IPS-15b (cell line): ENCODE data around the gene FRMD7.
"Not testable (repeated sequence)": the region's sequence is repeated elsewhere in the genome, so short reads cannot be mapped to it uniquely, and the experiment has no call there.

Experiments
- H3K27me3 ChIP-seq: one replicate; pipeline ENCODE4 v1.6.1; 2013; ENCODE audit warnings: low read length; ENCODE audit not compliant: control insufficient read depth, insufficient read depth
- H3K36me3 ChIP-seq: one replicate; pipeline ENCODE4 v1.6.1; 2013; ENCODE audit warnings: low read length; ENCODE audit not compliant: control insufficient read depth, insufficient read depth
- H3K4me1 ChIP-seq: one replicate; pipeline ENCODE4 v1.6.1; 2013; ENCODE audit warnings: mild to moderate bottlenecking, low read length; ENCODE audit not compliant: control insufficient read depth, insufficient read depth
- H3K4me3 ChIP-seq: one replicate; pipeline ENCODE4 v1.5.1; 2013; ENCODE audit warnings: low read depth, low read length
- H3K9ac ChIP-seq: one replicate; pipeline ENCODE4 v1.6.1; 2013; ENCODE audit warnings: low read depth, mild to moderate bottlenecking, low read length
- H3K9me3 ChIP-seq: one replicate; pipeline ENCODE4 v1.6.1; 2013; ENCODE audit warnings: mild to moderate bottlenecking, low read length; ENCODE audit not compliant: control insufficient read depth, insufficient read depth

The FRMD7 gene, protein sequence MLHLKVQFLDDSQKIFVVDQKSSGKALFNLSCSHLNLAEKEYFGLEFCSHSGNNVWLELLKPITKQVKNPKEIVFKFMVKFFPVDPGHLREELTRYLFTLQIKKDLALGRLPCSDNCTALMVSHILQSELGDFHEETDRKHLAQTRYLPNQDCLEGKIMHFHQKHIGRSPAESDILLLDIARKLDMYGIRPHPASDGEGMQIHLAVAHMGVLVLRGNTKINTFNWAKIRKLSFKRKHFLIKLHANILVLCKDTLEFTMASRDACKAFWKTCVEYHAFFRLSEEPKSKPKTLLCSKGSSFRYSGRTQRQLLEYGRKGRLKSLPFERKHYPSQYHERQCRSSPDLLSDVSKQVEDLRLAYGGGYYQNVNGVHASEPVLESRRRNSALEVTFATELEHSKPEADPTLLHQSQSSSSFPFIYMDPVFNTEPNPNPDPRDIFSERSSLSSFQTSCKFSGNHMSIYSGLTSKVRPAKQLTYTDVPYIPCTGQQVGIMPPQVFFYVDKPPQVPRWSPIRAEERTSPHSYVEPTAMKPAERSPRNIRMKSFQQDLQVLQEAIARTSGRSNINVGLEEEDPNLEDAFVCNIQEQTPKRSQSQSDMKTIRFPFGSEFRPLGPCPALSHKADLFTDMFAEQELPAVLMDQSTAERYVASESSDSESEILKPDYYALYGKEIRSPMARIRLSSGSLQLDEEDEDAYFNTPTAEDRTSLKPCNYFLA

DNA sequence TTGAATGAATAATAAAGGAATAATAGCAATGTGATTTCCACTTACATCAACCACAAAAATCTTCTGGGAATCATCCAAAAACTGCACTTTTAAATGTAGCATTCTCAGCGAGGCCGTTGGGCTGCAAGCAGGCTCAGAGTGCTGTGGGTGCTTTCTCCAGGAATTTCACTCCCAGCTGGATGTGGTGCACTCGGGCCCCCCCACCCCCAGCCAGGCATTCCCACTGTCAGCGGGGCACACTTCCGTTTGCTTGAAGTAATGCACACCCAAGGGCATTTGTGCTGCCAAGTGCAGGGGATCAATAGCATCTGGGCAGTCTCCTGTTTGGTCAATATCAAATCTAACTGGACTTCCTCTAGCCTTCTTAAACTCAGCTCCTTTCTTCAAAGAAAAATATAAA, at the start of gene FRMD7:
Gene FRMD7, minus strand, starts transcription at position 278 of the 400 bp plus-strand sequence. Its CDS starts 176 bp downstream, at position 102.
- no peak within 1 kb of the TSS for H3K9ac ChIP-seq
- H3K27me3 ChIP-seq: no peaks in the 10 kb centered on the region
- no peaks in the 10 kb centered on the region for H3K36me3 ChIP-seq
- H3K9me3 ChIP-seq: no peaks in the 10 kb centered on the region
- H3K4me1 ChIP-seq: no peaks in the 10 kb centered on the region
- H3K4me3 ChIP-seq: no peak within 1 kb of the TSS

- no peaks in the 10 kb centered on the region for H3K36me3 ChIP-seq
- H3K27me3 ChIP-seq: no peaks in the 10 kb centered on the region
- H3K4me3 ChIP-seq: no peak overlapping the region
- H3K9me3 ChIP-seq: no peaks in the 10 kb centered on the region
- H3K4me1 ChIP-seq: peaks cover 17% of the 10 kb centered on the region
- no peak overlapping the region for H3K9ac ChIP-seq
These were observed 45.8 kb upstream of the FRMD7 start for GRCh38 chrX:132173647-132174046.

DNA sequence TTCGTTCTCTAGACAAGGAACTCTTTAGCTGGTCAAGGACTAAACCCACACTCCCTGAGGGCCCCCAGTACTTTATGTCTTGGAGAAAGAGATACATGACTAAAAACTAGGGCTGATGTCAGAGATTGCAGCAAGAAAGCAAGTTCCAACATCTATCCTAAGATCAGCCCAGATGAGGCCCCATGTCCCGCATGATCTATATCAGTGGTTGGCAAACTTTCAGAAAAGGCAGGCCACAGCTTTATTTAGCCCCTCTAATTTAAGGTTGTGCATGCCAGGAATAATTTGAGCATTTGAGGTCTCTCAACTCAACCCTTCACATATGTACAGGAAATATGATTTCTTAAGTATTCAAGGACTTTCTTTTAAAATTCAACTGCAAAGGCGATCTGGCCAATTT, 44.1 kb upstream of the FRMD7 start:
- H3K4me3 ChIP-seq: no peak overlapping the region
- H3K27me3 ChIP-seq: no peaks in the 10 kb centered on the region
- H3K9ac ChIP-seq: no peak overlapping the region
- H3K9me3 ChIP-seq: no peaks in the 10 kb centered on the region
- H3K36me3 ChIP-seq: no peaks in the 10 kb centered on the region
- peaks cover 17% of the 10 kb centered on the region for H3K4me1 ChIP-seq

GRCh38 chrX:132171478-132171877, 43.7 kb upstream of the FRMD7 start:
- Histone ChIP-seq H3K4me3 (no peak overlapping the region), H3K9ac (no peak overlapping the region), H3K4me1 (peaks cover 17% of the 10 kb centered on the region), H3K27me3 (no peaks in the 10 kb centered on the region), H3K36me3 (no peaks in the 10 kb centered on the region), H3K9me3 (no peaks in the 10 kb centered on the region)

DNA sequence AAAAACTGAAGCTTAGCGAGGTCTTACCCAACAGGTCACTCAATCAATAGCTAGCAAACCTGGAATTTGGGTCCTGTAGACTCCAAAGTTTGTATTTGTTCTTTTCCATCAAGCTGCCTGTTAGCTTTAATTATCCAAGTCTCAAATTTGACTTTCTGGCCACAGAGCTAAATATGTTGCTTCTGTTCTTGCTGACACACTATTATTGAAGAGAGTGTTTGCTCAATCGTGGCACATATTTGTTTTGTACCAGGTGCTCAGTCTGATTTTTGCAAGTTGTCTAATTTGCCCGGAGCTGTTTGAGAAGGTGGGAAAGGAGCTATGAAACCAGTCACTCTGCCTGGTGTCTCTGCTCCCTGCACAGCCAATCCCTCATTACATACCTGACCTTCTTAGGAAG, 41.7 kb upstream of the FRMD7 start:
- H3K4me3 ChIP-seq: no peak overlapping the region
- H3K27me3 ChIP-seq: no peaks in the 10 kb centered on the region
- H3K9ac ChIP-seq: no peak overlapping the region
- H3K4me1 ChIP-seq: peaks cover 15% of the 10 kb centered on the region
- no peaks in the 10 kb centered on the region for H3K36me3 ChIP-seq
- peaks cover 2% of the 10 kb centered on the region for H3K9me3 ChIP-seq

DNA sequence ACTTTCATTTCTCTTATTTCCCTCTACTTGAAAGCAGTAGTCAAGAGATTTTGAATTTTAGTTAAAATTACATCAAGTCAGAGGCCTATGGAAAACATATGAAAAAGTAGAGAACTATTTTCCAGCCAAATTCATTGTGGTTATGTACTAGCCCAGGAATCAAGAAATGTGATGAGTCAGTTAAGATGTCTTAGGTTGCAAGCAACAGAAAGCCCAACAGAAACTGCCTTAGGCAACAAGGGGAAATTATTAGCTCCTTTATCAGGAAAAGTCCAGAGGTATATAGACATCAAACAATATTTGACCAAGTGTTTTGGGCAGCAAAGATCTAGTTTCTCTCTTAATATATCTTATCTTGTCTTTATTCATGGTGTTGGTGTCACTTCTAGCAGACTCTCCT, 37.8 kb upstream of the FRMD7 start:
- Histone ChIP-seq H3K9ac (no peak overlapping the region), H3K36me3 (peaks cover 5% of the 10 kb centered on the region), H3K4me1 (no peaks in the 10 kb centered on the region), H3K27me3 (no peaks in the 10 kb centered on the region), H3K4me3 (no peak overlapping the region), H3K9me3 (peaks cover 6% of the 10 kb centered on the region)

DNA sequence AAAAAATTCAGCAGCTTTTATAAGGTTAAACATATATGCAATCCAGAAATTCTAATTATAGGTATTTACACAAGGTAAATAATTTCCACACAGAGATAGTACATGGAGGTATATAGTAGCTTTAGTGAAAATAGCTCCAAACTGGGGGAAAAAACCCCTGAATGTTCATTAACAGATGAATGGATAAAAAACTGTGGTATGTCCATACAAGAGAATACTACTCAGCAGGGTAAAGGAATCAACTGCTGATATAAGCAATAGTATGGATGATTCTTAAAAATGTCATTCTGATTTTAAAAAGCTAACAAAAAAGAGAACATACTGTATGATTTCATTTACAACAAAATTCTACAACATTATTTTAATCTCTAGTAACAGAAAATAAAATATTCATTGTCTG, 37.2 kb upstream of the FRMD7 start:
- H3K36me3 ChIP-seq: peaks cover 5% of the 10 kb centered on the region
- H3K4me1 ChIP-seq: no peaks in the 10 kb centered on the region
- H3K9ac ChIP-seq: no peak overlapping the region
- H3K4me3 ChIP-seq: no peak overlapping the region
- H3K9me3 ChIP-seq: peaks cover 6% of the 10 kb centered on the region
- no peaks in the 10 kb centered on the region for H3K27me3 ChIP-seq

DNA sequence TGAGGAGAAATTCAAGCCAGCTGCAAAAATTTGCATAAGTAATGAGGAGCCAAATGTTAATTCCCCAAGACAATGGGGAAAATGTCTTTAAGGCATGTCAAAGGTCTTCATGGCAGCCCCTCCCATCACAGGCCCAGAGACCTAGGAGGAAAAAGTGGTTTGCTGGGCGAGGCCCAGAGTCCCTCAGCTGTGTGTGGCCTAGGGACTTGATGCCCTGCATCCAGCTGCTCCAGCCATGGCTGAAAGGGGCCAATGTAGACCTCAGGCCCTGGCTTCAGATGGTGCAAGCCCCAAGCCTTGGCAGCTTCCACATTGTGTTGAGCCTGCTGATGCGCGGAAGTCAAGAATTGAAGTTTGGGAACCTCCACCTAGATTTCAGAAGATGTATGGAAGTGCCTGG, 35.3 kb upstream of the FRMD7 start:
- H3K36me3 ChIP-seq, H3K4me3 ChIP-seq, H3K4me1 ChIP-seq, H3K9me3 ChIP-seq, H3K27me3 ChIP-seq, H3K9ac ChIP-seq: not testable (repeated sequence)

DNA sequence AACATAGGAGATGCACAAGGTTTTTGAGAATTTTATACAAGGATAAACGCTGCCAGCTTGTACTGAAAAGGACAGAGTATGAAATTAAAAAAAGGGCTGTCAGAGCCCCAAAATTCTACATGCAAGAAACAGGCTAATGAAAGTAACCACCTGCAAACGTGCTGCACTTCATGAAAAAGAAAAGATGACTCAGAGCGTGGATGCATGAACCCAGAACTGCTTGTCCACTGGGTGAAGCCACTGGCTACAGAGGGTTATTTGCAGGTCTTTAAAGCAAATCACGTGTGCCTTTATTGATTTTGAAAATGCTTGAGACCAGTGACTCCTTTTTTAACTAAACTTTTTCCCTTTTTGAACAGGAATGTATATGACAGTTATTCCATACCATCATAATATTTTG, 25.3 kb upstream of the FRMD7 start:
- H3K9ac ChIP-seq: no peak overlapping the region
- H3K9me3 ChIP-seq: no peaks in the 10 kb centered on the region
- peaks cover 2% of the 10 kb centered on the region for H3K27me3 ChIP-seq
- H3K4me3 ChIP-seq: no peak overlapping the region
- no peaks in the 10 kb centered on the region for H3K4me1 ChIP-seq
- H3K36me3 ChIP-seq: no peaks in the 10 kb centered on the region

DNA sequence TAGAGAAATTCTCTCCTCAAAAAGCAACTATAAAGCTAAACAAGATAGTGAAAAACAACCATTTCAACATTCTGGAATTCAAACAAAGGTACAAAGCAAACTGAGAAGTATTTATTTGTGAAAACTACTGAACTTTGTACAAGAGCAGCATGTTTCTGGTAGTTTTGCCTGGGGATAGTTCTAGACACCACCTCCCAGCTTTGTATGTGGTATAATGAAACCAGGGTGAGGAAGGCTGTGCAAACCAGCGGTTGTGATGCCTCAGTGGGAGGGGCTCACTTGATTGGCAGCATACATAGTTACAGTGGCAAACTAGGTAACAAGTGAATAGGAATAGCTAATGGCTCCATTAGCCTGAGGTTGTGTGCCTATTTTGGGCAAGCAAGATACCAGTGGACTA, 18.6 kb upstream of the FRMD7 start:
- H3K27me3 ChIP-seq: no peaks in the 10 kb centered on the region
- no peak overlapping the region for H3K4me3 ChIP-seq
- no peaks in the 10 kb centered on the region for H3K9me3 ChIP-seq
- no peaks in the 10 kb centered on the region for H3K36me3 ChIP-seq
- H3K4me1 ChIP-seq: peaks cover 4% of the 10 kb centered on the region
- H3K9ac ChIP-seq: no peak overlapping the region

DNA sequence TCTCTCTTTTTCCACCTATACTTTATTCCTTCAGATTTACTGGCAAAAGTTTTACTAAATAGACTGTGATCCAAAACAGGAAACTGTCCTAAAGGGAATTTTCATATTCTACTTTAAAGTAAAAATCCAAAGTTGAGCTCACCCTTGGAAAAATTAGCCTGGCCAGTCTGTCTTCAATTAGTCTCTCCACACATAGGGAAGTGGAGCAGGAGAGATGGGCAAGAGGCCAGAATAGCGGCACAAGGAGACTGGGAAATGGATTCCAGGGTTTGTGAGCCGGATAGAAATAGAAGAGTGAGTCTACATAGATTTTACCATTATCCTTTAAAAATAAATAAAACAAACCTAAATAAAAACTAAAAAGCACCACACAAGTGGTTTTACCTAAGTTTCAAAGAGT, 16.2 kb upstream of the FRMD7 start:
- no peak overlapping the region for H3K4me3 ChIP-seq
- H3K4me1 ChIP-seq: peaks cover 4% of the 10 kb centered on the region
- no peaks in the 10 kb centered on the region for H3K36me3 ChIP-seq
- no peak overlapping the region for H3K9ac ChIP-seq
- no peaks in the 10 kb centered on the region for H3K27me3 ChIP-seq
- H3K9me3 ChIP-seq: no peaks in the 10 kb centered on the region

DNA sequence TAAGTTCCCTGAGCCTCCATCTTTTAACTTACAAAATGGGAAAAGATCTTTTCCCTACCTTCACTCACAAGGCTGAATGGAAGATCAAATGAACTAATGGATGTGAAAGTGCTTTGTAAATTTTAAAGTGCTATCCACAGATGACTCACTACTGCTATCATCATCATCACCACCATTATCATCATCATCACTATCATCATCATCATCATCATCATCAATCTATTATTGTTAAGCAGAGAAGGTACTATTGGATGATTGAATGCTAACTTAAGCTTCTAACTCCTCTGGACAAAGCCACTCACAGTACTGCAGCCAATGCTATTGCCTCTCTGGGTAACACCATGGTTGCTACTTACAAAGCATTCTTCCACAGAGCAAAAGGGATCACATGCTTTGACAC, 1.9 kb downstream of the FRMD7 start:
- no peaks in the 10 kb centered on the region for H3K4me1 ChIP-seq
- H3K9ac ChIP-seq: no peak overlapping the region
- no peaks in the 10 kb centered on the region for H3K36me3 ChIP-seq
- no peaks in the 10 kb centered on the region for H3K27me3 ChIP-seq
- H3K9me3 ChIP-seq: no peaks in the 10 kb centered on the region
- H3K4me3 ChIP-seq: no peak overlapping the region
